Left kidney (tissue), 8 donors: ENCODE data around the gene HARS2. TPM values are rescaled to one million over a fixed set of nuclear protein-coding genes. Genes with fewer than 3 reads are reported as not detected.
"Not testable (repeated sequence)": the region's sequence is repeated elsewhere in the genome, so short reads cannot be mapped to it uniquely, and the experiment has no call there.

Experiments used
- DNase-seq: peaks from one replicate; pipeline ENCODE4 v3.0.0-alpha.2; 2013
- long read RNA-seq, 8 donors: transcript quantifications; one replicate each; lab custom pipeline, GENCODE V29; 2026
- polyA plus RNA-seq: library from polyadenylated mRNA; unstranded; fragments of 120-200 nt; gene quantifications from one replicate; pipeline ENCODE4 v1.2.1, GENCODE V29; 2013; ENCODE audit not compliant: insufficient read length

Gene HARS2
- polyA plus RNA-seq: 61.0 TPM
- long read RNA-seq, donor 1, transcript HARS2-201 (13 exons, 2,510 nt): major isoform, 6 of 7 reads
- long read RNA-seq, donor 1, partial matches to known transcripts: 0 of 7 reads
- long read RNA-seq, donor 1, other reads (novel, unspliced or antisense): 0 of 7 reads
- long read RNA-seq, donor 2, transcript HARS2-201 (13 exons, 2,510 nt): major isoform, 10 of 11 reads
- long read RNA-seq, donor 2, partial matches to known transcripts: 0 of 11 reads
- long read RNA-seq, donor 2, other reads (novel, unspliced or antisense): 0 of 11 reads
- long read RNA-seq, donor 3, partial matches to known transcripts: 0 of 5 reads
- long read RNA-seq, donor 3, other reads (novel, unspliced or antisense): 0 of 5 reads
- long read RNA-seq, donor 4: 0 reads
- long read RNA-seq, donor 5, transcript HARS2-201 (13 exons, 2,510 nt): major isoform, 7 of 8 reads
- long read RNA-seq, donor 5, partial matches to known transcripts: 0 of 8 reads
- long read RNA-seq, donor 5, other reads (novel, unspliced or antisense): 0 of 8 reads
- long read RNA-seq, donor 6, partial matches to known transcripts: 0 of 2 reads
- long read RNA-seq, donor 6, other reads (novel, unspliced or antisense): 0 of 2 reads
- long read RNA-seq, donor 7, transcript HARS2-201 (13 exons, 2,510 nt): major isoform, 5 of 5 reads
- long read RNA-seq, donor 7, partial matches to known transcripts: 0 of 5 reads
- long read RNA-seq, donor 7, other reads (novel, unspliced or antisense): 0 of 5 reads
- long read RNA-seq, donor 8, transcript HARS2-201 (13 exons, 2,510 nt): major isoform, 5 of 6 reads
- long read RNA-seq, donor 8, partial matches to known transcripts: 0 of 6 reads
- long read RNA-seq, donor 8, other reads (novel, unspliced or antisense): 0 of 6 reads

DNA sequence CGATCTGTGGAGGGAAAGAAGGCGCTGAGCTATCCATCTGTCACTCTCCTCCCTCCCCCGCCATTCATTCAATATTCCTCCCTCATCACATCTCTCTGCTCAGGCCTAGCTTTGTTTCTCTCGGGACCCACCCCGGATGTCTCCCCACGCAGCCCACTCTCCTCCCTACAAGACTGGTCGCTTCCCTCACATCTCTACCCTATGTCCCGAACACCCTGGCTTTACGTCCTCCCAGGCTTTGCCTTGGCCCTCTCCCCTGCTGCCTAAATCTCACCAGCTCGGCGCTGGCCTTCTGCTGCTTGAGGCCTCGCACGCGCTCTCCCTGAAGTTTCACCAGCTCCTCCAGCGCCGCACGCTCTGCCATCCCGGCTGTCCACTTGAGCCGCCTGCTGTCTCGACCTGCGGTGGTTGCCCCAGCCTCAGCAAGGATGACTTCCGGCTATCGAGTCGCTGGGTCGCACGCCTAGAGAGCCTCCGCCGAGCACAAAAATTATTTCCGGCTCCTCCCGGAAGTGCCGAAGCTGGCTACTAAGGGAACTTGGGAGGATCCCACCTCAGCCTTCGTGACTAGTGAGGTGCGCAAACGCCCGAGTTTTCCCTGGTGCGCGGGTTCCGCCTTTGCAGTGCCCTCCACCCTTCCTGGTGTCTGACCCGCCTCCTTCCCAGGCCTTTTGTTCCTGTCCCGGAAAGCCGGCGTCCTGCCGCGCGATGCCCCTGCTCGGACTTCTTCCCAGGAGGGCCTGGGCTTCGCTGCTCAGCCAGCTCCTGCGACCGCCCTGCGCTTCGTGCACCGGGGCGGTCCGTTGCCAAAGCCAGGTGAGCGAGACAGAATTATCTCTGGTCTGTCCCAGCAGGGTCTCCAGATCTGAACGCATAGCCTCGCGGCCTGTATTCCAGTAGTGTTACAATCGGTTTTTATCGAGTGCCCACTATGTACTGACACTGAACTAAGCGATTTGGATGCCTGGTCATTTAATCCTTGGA, at the start of gene HARS2, which contains the start of gene HARS1:
Gene HARS2, plus strand, starts transcription at position 515 of the 984 bp plus-strand sequence. Its CDS starts 194 bp downstream, at position 709.
Gene HARS1, minus strand, starts transcription at position 430 of the 984 bp plus-strand sequence. Its CDS starts 66 bp downstream, at position 364.
- DNase-seq: peak; percentile 85

DNA sequence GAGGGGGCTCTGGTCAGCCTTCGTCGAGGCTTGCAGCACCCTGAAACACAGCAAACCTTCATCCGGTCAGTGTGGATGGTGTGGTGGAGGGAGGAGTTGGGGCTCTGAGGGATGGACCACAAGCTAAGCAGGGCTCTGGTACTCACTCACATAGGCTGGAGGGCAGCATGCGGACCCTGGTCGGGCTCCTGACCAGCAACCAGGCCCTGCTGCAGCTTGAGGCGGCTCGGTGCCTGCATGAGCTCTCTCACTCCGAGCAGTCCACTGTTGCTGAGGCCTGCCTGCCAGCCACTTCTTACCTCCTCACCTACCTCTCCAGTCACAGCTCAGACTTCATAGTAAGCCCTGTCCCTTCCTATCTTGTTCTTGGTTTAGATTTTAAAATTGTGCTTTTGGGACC, 49.5 kb upstream of the HARS2 start:
- no peak for DNase-seq

- DNase-seq: no peak
Observed at GRCh38 chr5:140642718-140643117, 48.5 kb upstream of the HARS2 start.

DNA sequence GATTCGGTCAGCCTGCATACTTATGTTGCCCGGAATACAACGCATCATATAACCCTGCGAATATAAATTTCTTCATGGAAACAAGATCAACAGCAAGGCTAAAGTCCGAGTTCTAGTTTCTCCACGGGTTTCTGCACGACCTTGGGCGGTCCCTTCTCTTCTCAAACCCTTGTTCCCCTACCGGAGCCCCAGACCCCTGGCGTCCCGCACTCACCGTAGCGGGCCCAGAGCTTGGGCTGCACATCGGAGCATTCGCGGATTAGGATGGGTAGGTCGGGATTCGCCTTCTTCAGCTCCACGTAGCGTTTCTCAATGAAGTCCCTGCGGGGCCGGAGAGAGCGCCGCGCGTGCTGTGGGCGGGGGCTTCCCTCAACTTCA, 44.2 kb upstream of the HARS2 start:
- DNase-seq: no peak

GRCh38 chr5:140658870-140659269, 32.4 kb upstream of the HARS2 start:
- DNase-seq: no peak

- DNase-seq: not testable (repeated sequence)
Observed at GRCh38 chr5:140660371-140660770, 30.9 kb upstream of the HARS2 start.

GRCh38 chr5:140664030-140664358, 27.3 kb upstream of the HARS2 start:
- no peak for DNase-seq

DNA sequence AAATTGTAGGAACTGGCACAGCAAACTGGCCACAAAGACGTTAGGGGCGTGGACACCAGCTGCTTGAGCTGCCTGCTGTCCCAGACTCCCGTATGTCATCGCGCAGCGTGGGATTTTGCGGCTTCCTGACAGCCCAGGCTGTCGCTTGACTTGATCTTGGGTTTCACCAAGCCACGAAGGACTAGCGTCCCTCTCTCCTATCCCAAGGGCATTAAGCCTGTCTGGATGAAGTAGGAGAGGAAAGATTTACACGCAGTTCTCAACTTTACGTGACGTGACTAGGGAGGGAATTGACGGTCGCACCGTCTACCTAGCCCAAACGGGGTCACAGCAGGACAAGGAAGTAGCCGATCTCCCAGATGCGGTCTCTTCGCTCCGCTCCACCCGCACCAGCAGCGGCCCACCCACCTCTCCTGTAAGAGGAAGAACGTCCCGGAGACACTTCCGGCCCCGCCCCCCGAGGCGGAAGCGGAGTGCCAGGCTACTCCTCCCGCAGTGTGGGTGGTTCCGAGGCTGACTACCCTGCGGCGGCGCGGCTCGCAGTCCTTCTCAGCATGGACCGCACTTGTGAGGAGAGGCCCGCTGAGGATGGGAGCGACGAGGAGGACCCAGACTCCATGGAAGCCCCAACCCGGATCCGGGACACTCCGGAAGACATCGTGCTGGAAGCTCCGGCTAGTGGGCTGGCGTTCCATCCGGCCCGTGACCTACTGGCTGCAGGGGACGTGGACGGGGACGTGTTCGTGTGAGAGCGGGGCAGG, 26.7 kb upstream of the HARS2 start, which contains the start of gene WDR55:
Gene WDR55, plus strand, starts transcription at position 546 of the 761 bp plus-strand sequence. Its CDS starts 9 bp downstream, at position 555.
- DNase-seq: peak; percentile 91

- not testable (repeated sequence) for DNase-seq
Observed at GRCh38 chr5:140671035-140671434, 20.2 kb upstream of the HARS2 start.

- no peak for DNase-seq
Observed at GRCh38 chr5:140671472-140672125, 19.7 kb upstream of the HARS2 start.

DNA sequence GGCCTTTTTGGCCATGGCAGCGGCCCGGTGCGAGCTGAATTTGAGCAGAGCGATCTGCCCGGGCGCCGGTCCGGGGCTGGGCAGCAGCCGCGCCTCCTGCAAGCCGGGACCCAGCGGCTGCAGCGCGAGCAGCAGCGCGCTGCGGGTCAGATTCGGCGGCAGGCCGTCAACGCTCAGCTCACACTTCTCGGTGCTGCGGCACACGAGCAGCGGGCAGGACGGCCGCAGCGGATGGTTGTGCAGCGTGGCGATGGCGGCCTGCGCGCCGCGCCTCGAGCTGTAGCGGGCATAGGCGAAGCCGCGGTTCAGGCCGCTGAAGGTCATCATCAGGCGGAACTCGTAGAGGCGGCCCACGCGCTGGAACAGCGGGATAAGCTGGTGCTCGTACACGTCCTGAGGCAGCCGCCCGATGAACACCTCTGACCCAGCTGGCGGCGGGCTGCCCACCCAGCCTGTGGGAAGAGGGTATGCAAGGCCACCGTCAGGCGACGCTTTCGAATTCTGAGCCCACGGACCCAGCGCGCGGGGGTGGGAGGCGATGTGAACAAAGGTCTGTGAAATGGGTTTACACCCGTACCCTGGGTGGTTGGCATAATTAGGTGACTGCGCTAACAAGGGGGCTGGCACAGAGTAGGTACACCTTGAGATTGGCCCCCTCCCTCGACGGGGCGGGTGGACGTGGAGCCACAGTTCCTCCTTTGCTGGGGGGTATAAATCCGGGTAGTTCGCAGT, 18.6 kb upstream of the HARS2 start:
- no peak for DNase-seq

DNA sequence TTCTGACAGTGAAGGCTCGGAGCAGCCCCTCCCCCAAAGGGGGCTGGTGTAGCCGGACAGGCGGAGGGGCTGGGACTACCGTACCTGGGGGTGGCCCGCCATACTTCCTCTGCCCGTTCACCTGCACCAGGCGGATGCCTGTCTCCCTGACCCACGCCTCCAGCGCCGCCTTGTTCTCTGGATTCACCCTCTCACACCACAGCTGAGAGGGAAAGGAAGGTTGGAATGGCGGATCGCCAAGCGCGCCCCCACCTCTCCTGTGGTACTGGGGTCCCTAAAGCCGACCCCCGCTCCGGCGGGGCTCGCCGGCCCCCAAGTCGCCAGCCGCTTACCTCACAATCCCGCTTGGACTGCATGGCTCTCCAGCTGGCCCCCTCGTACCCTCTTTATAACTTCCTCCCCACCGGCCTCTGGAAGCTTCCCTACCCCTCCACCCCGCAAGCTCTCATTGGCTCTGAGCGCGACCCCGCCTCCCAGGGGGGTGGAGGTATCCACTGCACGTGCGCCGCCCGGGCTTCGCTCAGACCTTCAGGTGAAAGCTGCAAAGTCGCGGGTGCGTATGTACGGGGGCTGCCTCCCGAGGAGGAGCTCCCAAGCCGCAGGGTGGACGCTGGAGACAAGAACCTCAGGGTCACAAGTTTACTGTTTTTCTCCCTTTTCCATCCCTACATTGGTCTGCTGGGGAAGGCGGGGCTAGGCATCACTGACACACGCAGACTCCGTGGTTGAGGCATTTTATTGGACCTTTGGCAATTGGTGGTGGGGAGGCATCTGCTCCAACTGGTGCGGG, 17.9 kb upstream of the HARS2 start, which contains the start of gene DND1:
Gene DND1, minus strand, starts transcription at position 390 of the 790 bp plus-strand sequence. Its CDS starts 34 bp downstream, at position 356.
- DNase-seq: no peak

GRCh38 chr5:140674211-140674610, 17.0 kb upstream of the HARS2 start:
- no peak for DNase-seq

DNA sequence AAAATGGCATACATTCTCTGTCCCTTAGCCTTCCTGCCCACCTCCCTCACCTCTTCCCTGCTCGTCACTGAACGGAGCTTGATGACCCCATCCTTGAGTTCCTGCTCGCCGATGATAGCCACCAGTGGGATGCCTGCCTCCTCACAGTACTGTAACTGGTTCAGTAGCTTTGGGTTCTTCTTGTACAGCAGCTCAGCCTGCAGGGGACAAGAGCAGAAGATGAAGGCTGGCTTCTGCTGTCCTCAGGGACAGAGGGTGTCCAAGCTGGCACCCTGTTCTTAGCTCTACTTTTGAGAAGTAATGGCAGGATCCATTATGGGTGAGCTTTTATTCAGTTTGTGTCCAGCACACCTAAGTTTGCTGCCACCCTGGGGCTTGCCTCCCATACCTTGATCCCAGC, 16.6 kb upstream of the HARS2 start:
- DNase-seq: no peak

GRCh38 chr5:140677947-140678346, 13.3 kb upstream of the HARS2 start:
- DNase-seq: no peak

GRCh38 chr5:140678993-140679392, 12.3 kb upstream of the HARS2 start:
- no peak for DNase-seq

- DNase-seq: no peak
Observed at GRCh38 chr5:140690376-140690932, 801 bp upstream of the HARS2 start.

- no peak for DNase-seq
Observed at GRCh38 chr5:140694276-140694675, 3.0 kb downstream of the HARS2 start.
